ENCODE measurements around the gene ANK2.

Gene ANK2

DNA sequence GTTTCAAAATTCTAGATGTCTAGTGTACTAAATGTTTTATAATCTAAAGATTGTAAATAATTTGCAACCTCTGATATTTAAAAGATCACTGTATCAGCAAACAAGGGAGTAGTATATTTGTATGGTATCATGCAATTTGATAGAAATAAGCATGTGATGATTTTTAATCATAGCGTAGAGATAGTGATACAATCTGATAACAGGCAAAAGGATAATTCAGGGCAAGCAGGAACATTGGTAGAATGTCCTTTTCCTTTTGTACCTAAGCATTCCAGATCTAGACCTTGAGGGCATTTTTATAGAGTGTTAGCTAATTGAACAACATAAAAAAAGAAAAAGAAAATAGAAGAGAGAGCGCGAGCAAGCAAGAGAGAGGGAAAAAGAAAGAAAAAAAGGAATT, 1.4 kb downstream of the ANK2 start:
- TF ChIP-seq CTCF (conservative IDR thresholded peaks at IDR 0.05) (no peak), ZFX (IDR thresholded peaks at IDR 0.05) (no peak)
- no peak overlapping the region for H3K27ac ChIP-seq

DNA sequence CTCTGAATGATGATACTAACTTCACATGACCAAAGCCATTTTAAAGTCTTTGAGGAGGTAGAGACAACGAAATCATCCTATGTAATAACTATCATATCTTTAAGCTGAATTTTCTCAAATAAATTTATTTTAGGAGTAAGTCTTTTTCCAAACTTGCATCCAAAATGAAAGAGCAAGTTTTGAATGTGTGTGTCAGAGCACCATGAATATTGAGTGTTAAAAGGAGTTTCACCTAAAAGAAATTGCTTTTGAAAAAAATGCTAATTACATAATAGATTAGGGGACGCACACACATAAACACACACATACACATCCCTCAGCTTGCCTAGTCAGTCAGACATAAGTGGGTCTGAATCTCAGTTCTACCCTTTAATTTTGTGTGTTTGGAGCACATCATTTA, 1.9 kb downstream of the ANK2 start:
- TF ChIP-seq ZFX (IDR thresholded peaks at IDR 0.05) (no peak), CTCF (conservative IDR thresholded peaks at IDR 0.05) (no peak)

GRCh38 chr4:113052379-113052951, 3.0 kb downstream of the ANK2 start:
- H3K27ac ChIP-seq, result no peak overlapping the region
- TF ChIP-seq CTCF (conservative IDR thresholded peaks at IDR 0.05) (no peak), ZFX (IDR thresholded peaks at IDR 0.05) (no peak)

More for the DNA sequence above, 1.9 kb downstream of the ANK2 start:
- H3K27ac ChIP-seq, result no peak overlapping the region

DNA sequence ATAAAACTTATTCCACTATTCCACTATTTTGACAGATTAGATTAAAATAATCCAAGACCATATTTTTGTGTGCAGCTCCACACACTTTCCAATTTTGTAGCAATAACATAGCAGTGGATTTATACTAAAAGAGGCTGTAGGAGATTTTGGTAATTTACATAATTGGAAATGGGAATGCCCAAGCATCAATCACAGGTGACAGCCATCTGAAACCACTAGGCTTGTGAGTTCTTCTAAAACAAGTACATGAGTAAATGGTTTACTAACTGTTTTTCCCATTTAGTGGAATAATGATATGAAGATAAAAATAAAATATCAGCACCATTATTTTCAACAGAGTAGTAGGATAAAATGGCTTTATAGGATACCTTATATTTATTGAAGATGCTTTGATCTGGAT, 4.4 kb downstream of the ANK2 start:
- TF ChIP-seq ZFX (IDR thresholded peaks at IDR 0.05) (no peak), CTCF (conservative IDR thresholded peaks at IDR 0.05) (no peak)
- H3K27ac ChIP-seq, result no peak overlapping the region

- TF ChIP-seq CTCF (conservative IDR thresholded peaks at IDR 0.05) (no peak), ZFX (IDR thresholded peaks at IDR 0.05) (no peak)
- H3K27ac ChIP-seq, result no peak overlapping the region
Measured at GRCh38 chr4:113056318-113056717, 6.9 kb downstream of the ANK2 start.

- no peak for TF ChIP-seq CTCF (conservative IDR thresholded peaks at IDR 0.05)
- TF ChIP-seq ZFX (IDR thresholded peaks at IDR 0.05), result no peak
- H3K27ac ChIP-seq, result no peak overlapping the region
Measured at GRCh38 chr4:113057891-113058290, 8.4 kb downstream of the ANK2 start.

GRCh38 chr4:113059449-113060182, 10.2 kb downstream of the ANK2 start:
- H3K27ac ChIP-seq, result no peak overlapping the region
- TF ChIP-seq ZFX (IDR thresholded peaks at IDR 0.05) (no peak), CTCF (conservative IDR thresholded peaks at IDR 0.05) (no peak)
